ENCODE measurements around the gene FGF12.

DNA sequence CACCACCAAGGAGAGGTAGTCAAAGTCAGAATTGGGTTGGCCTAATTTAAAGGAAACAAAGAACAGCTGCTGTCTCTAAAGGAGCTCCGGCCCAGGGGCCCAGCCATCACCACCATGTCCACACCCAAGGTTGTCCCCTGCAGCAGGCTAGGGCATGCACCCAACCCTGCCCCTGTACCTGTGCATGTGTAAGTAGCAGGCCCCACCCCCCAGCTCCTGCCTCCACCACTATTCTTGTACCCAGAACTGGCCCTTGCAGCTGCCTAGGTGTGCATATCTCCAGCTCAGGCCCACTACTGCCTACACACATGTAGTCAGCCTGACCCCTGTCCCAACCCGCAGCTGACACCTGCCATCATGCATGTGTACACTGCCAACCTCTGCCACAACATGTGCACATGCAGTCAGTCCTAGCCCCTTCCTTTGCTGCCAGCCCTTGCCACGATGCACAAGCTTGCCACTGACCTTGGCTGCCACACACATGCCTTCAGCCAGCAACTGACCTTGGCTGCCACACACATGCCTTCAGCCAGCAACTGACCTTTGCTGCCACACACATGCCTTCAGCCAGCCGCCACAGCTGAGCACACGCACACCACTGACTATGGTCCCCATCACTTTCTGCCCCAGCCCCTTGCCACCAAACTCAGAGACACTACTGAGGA lies 39.7 kb downstream of the FGF12 start:
- no peak for TF ChIP-seq POLR2AphosphoS5 (IDR thresholded peaks at IDR 0.05; ENCODE audit: low read depth, low read length)
- TF ChIP-seq SIN3A (IDR thresholded peaks at IDR 0.05; ENCODE audit: borderline replicate concordance, insufficient read depth, low read length), result no peak
